Keratinocyte (primary cell): ENCODE measurements around the gene GRK7. TPM values are rescaled to one million over a fixed set of nuclear protein-coding genes. Genes with fewer than 3 reads are reported as not detected.

Experiments used
- DNase-seq: peaks from one replicate; pipeline ENCODE4 v3.0.0-alpha.2; 2011; ENCODE audit warnings: low read depth, missing footprints, low spot score
- FAIRE-seq: peaks from 2 replicates; lab custom pipeline; 2011; peaks lifted over from hg19 to GRCh38; lab: Jason Lieb, UNC
- H2AFZ ChIP-seq: 2 replicates; pipeline ENCODE4 v1.6.0; 2012; ENCODE audit warnings: low read length, control low read depth, inconsistent platforms; ENCODE audit not compliant: control insufficient read depth
- H3K27ac ChIP-seq: 2 replicates; pipeline ENCODE4 v1.5.1; 2011; ENCODE audit warnings: low read length; ENCODE audit not compliant: control insufficient read depth, insufficient read depth
- H3K27me3 ChIP-seq: 3 replicates; pipeline ENCODE4 v1.6.0; 2011; ENCODE audit warnings: low read length; ENCODE audit not compliant: control insufficient read depth, insufficient read depth; ENCODE audit errors: extremely low read depth
- H3K36me3 ChIP-seq, 2 experiments: 2 replicates in 1 of 2; 3 replicates in 1 of 2; pipeline ENCODE4 v1.5.1; 2011; ENCODE audit warnings: low read length in 2 of 2, mild to moderate bottlenecking in 1 of 2; ENCODE audit not compliant: control insufficient read depth in 2 of 2, insufficient read depth in 2 of 2; ENCODE audit errors: extremely low read depth in 1 of 2
- H3K4me1 ChIP-seq: 3 replicates; pipeline ENCODE4 v1.5.1; 2011; ENCODE audit warnings: low read length; ENCODE audit not compliant: control insufficient read depth, insufficient read depth; ENCODE audit errors: extremely low read depth
- H3K4me2 ChIP-seq: 3 replicates; pipeline ENCODE4 v1.6.0; 2011; ENCODE audit warnings: low read depth, low read length; ENCODE audit not compliant: control insufficient read depth, insufficient read depth; ENCODE audit errors: extremely low read depth
- H3K4me3 ChIP-seq, 3 experiments: fragments of 200-600 bp in 1 of 3; sonication (generic) in 1 of 3; 2 replicates in 2 of 3; 3 replicates in 1 of 3; pipeline ENCODE4 v1.5.1; 2011 to 2016; ENCODE audit warnings: low read length in 3 of 3, mild to moderate bottlenecking in 3 of 3, control low read depth in 2 of 3, inconsistent platforms in 1 of 3, low read depth in 1 of 3, mixed read lengths in 1 of 3, mixed run types in 1 of 3, moderate library complexity in 1 of 3; ENCODE audit not compliant: control insufficient read depth in 2 of 3, insufficient read depth in 2 of 3; ENCODE audit errors: extremely low read depth in 1 of 3
- H3K79me2 ChIP-seq: 2 replicates; pipeline ENCODE4 v1.6.0; 2012; ENCODE audit warnings: low read length; ENCODE audit not compliant: control insufficient read depth, insufficient read depth
- H3K9ac ChIP-seq: 3 replicates; pipeline ENCODE4 v1.6.0; 2011; ENCODE audit warnings: low read length; ENCODE audit not compliant: control insufficient read depth, insufficient read depth; ENCODE audit errors: extremely low read depth
- H3K9me1 ChIP-seq: 3 replicates; pipeline ENCODE4 v1.6.0; 2011; ENCODE audit warnings: low read length; ENCODE audit not compliant: control insufficient read depth, insufficient read depth; ENCODE audit errors: extremely low read depth
- H3K9me3 ChIP-seq: 2 replicates; pipeline ENCODE4 v1.5.1; 2012; ENCODE audit warnings: low read depth, low read length; ENCODE audit not compliant: control insufficient read depth
- H4K20me1 ChIP-seq: 3 replicates; pipeline ENCODE4 v1.6.0; 2011; ENCODE audit warnings: low read length; ENCODE audit not compliant: control insufficient read depth, insufficient read depth; ENCODE audit errors: extremely low read depth
- EZH2 ChIP-seq: IDR thresholded peaks from one replicate; pipeline ENCODE4 v1.6.1; 2012; ENCODE audit warnings: inconsistent platforms, mild to moderate bottlenecking, low read length, moderate library complexity
- dilution Hi-C: fragments of 300-500 bp; cut with MboI; formaldehyde crosslinking; loops from one replicate; pipeline ENCODE4 v1.7.0; 2020; ENCODE audit warnings: low sequenced_read_pairs; ENCODE audit not compliant: extremely low pct_ligation_motif_present
- polyA plus RNA-seq, 5 experiments: library from polyadenylated mRNA; depleted of rRNA in 3 of 5; stranded (reverse) in 3 of 5; stranded (forward) in 1 of 5; unstranded in 1 of 5; fragments of >200 nt; gene quantifications; 1 replicate in 1 of 5; 2 replicates in 3 of 5; 3 replicates in 1 of 5; pipeline versions ENCODE4 v1.2.1 to v1.2.3, GENCODE V29; 2011 to 2012; ENCODE audit warnings: missing spikeins in 2 of 5, low read depth in 1 of 5, low replicate concordance in 1 of 5
- TF ChIP-seq, protein P1 (sequence below), 3 experiments: IDR thresholded peaks in 1 of 3; conservative IDR thresholded peaks in 1 of 3; optimal IDR thresholded peaks in 1 of 3; 2 replicates in 2 of 3; 3 replicates in 1 of 3; pipeline versions ENCODE3 to v1.5.1; 2011; ENCODE audit warnings: low read length in 3 of 3, mild to moderate bottlenecking in 3 of 3, moderate library complexity in 2 of 3, control low read depth in 1 of 3, inconsistent platforms in 1 of 3; ENCODE audit not compliant: insufficient read depth in 2 of 3; ENCODE audit errors: extremely low read depth in 1 of 3

The GRK7 gene
- polyA plus RNA-seq, 1 donor (not counting 4 experiments of a cell fraction or from before 2014, with no cell fraction given) = not detected

DNA sequence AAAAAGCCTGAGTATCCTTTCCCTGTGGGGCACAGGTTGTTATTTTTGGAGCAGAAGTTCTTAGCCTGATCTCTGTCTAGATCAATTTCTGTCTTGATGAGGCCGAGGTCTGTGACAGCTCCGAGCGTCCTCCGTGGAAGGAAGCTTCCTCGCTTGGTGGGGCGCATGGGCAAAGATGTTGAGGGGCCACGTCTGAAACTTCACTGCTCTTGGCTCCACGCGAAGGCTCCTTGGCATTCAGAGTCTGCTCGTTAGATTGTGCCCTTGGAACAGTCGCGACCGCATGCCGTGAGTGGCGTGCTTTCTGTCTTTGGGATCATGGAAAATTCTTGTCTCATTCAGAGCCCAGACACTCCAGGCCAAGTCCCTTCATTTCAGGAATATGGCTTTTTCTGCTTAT is 13.7 kb downstream of the GRK7 start:
- no peak for TF ChIP-seq EZH2
- TF ChIP-seq, protein P1, sequence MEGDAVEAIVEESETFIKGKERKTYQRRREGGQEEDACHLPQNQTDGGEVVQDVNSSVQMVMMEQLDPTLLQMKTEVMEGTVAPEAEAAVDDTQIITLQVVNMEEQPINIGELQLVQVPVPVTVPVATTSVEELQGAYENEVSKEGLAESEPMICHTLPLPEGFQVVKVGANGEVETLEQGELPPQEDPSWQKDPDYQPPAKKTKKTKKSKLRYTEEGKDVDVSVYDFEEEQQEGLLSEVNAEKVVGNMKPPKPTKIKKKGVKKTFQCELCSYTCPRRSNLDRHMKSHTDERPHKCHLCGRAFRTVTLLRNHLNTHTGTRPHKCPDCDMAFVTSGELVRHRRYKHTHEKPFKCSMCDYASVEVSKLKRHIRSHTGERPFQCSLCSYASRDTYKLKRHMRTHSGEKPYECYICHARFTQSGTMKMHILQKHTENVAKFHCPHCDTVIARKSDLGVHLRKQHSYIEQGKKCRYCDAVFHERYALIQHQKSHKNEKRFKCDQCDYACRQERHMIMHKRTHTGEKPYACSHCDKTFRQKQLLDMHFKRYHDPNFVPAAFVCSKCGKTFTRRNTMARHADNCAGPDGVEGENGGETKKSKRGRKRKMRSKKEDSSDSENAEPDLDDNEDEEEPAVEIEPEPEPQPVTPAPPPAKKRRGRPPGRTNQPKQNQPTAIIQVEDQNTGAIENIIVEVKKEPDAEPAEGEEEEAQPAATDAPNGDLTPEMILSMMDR (optimal IDR thresholded peaks at IDR 0.05 in 1 of 3, IDR thresholded peaks at IDR 0.05 in 1 of 3, conservative IDR thresholded peaks at IDR 0.05 in 1 of 3; ENCODE audit: extremely low read depth in 1 of 3, insufficient read depth in 2 of 3, low read length in 3 of 3) = no peak
- Histone ChIP-seq H3K9ac (no peak overlapping the region), H3K27me3 (no peaks in the 10 kb centered on the region), H3K79me2 (no peaks in the 10 kb centered on the region), H3K9me1 (no peaks in the 10 kb centered on the region), H3K27ac (no peak overlapping the region), H3K36me3 (no peaks in the 10 kb centered on the region), H3K4me2 (no peak overlapping the region), H3K4me3 (no peak overlapping the region), H2AFZ (no peak overlapping the region), H3K9me3 (no peaks in the 10 kb centered on the region), H4K20me1 (no peaks in the 10 kb centered on the region), H3K4me1 (no peaks in the 10 kb centered on the region)
- DNase-seq = no peak
- FAIRE-seq = no peak
- dilution Hi-C loops = no loop called here

DNA sequence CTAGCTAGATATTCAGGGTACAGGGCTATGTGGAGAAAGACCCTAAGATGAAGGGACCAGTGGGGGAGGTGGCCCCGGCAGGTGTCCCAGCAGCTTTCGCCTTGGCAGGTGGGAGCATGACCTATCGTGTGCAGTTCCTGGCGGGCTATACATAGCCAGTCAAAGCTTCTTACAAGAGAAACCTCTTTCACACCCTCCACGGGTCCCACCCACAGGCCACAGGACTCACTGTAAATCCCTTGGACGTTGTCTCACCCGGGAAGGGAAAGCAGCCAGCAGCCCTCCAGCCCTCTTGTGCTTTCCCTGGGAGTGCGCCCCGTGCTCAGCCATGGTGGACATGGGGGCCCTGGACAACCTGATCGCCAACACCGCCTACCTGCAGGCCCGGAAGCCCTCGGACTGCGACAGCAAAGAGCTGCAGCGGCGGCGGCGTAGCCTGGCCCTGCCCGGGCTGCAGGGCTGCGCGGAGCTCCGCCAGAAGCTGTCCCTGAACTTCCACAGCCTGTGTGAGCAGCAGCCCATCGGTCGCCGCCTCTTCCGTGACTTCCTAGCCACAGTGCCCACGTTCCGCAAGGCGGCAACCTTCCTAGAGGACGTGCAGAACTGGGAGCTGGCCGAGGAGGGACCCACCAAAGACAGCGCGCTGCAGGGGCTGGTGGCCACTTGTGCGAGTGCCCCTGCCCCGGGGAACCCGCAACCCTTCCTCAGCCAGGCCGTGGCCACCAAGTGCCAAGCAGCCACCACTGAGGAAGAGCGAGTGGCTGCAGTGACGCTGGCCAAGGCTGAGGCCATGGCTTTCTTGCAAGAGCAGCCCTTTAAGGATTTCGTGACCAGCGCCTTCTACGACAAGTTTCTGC is 15.0 kb downstream of the GRK7 start:
- no peaks in the 10 kb centered on the region for H4K20me1 ChIP-seq
- no peaks in the 10 kb centered on the region for H3K27me3 ChIP-seq
- no peak overlapping the region for H3K27ac ChIP-seq
- FAIRE-seq (no peak), DNase-seq (no peak)
- no peak overlapping the region for H3K4me3 ChIP-seq
- TF ChIP-seq, protein P1 (optimal IDR thresholded peaks at IDR 0.05 in 1 of 3, IDR thresholded peaks at IDR 0.05 in 1 of 3, conservative IDR thresholded peaks at IDR 0.05 in 1 of 3; ENCODE audit: extremely low read depth in 1 of 3, insufficient read depth in 2 of 3, low read length in 3 of 3) = no peak
- H3K9me1 ChIP-seq = no peaks in the 10 kb centered on the region
- no peaks in the 10 kb centered on the region for H3K79me2 ChIP-seq
- no peaks in the 10 kb centered on the region for H3K9me3 ChIP-seq
- H3K36me3 ChIP-seq = no peaks in the 10 kb centered on the region
- H2AFZ ChIP-seq = no peak overlapping the region
- dilution Hi-C loops = no loop called here
- H3K4me2 ChIP-seq = no peak overlapping the region
- no peak overlapping the region for H3K9ac ChIP-seq
- no peaks in the 10 kb centered on the region for H3K4me1 ChIP-seq
